ENCODE results near the gene CYP11A1.

Gene CYP11A1

GRCh38 chr15:74322558-74323180 lies 44.8 kb downstream of the CYP11A1 start:
- peak; percentile 72 for DNase-seq (ENCODE audit: low spot score)

GRCh38 chr15:74320352-74321247 lies 46.8 kb downstream of the CYP11A1 start:
- DNase-seq (ENCODE audit: low spot score): peak; percentile 60

- no peak for DNase-seq (ENCODE audit: low spot score)
Observed at GRCh38 chr15:74319596-74320351, 47.7 kb downstream of the CYP11A1 start.

GRCh38 chr15:74319138-74319460 lies 48.3 kb downstream of the CYP11A1 start:
- DNase-seq (ENCODE audit: low spot score): no peak

DNA sequence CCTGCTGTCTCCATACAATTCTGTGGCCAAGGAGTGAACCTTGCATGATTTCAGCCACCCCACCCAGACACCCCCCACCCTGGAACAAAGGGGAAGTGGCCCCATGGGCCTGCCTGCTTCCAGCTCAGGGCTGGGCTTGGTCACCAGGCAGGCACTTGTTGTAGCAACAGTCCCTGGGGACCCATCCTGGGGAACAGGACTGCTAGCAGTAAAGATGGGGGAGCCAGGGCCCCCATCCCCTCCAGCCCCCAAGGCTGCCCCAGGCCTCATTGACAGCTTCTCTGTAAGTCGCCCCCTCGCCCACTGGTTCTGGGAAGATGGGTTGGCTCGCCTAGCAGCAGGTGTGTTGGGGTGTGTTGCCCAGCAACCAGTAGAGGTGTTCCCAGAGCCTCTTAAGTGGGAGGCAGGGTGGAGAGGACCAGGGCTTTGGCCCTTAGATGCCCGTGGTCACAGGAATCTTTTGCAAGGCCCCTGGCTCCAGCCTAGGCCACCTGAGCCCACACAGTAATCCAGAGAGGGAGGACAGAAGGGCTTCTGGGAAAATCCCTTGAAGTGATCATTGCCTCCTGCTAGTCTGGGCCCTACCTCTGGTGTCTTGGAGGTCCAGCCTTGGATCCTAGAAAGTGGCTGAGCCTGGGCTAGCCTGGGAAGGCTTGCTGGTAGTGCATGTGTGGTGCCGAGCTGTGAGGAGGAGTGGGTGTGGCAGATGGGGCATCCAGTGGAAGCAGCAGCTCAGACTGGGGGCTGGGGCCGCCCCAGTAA lies 48.9 kb downstream of the CYP11A1 start:
- DNase-seq (ENCODE audit: low spot score): peak; percentile 34

- no peak for DNase-seq (ENCODE audit: low spot score)
Observed at GRCh38 chr15:74317820-74318375, 49.5 kb downstream of the CYP11A1 start.

- DNase-seq (ENCODE audit: low spot score): no peak
Observed at GRCh38 chr15:74316141-74316540, 51.3 kb downstream of the CYP11A1 start.

- no peak for DNase-seq (ENCODE audit: low spot score)
Observed at GRCh38 chr15:74315626-74316025, 51.8 kb downstream of the CYP11A1 start.

DNA sequence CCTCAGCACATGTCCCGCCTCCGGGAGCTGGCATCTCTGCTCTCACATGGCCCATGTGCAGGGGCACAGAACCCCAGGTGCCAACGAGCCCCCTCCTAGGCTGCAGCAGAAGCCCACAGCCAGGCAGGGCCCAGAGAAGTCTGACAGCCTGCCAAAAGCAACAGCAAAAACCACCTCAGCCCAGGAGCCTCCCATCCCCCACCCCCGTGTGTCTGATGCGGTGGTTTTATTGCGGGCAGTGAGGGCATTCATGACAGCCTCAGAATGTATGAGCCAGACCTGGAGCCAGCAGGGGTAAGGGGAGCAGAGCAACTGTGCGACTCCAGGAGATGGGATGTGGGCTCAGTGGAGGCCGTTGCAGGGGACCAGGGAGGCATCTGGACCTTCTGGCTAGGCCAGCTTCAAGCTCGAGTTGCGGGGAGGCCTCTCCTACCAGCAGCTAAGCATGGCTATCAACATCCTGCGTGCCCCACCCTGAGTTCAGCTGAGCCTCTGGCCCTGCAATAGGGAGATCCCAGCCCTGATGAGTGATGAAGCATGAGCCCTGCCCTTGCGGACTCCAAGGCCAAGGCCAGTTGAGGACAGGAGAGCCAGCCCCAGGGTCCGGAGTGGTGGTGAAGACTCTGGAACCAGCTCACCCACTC lies 52.5 kb downstream of the CYP11A1 start:
- no peak for DNase-seq (ENCODE audit: low spot score)

- no peak for DNase-seq (ENCODE audit: low spot score)
Observed at GRCh38 chr15:74313889-74314288, 53.6 kb downstream of the CYP11A1 start.

- no peak for DNase-seq (ENCODE audit: low spot score)
Observed at GRCh38 chr15:74312445-74313007, 54.9 kb downstream of the CYP11A1 start.

GRCh38 chr15:74311734-74312444 lies 55.6 kb downstream of the CYP11A1 start:
- no peak for DNase-seq (ENCODE audit: low spot score)

DNA sequence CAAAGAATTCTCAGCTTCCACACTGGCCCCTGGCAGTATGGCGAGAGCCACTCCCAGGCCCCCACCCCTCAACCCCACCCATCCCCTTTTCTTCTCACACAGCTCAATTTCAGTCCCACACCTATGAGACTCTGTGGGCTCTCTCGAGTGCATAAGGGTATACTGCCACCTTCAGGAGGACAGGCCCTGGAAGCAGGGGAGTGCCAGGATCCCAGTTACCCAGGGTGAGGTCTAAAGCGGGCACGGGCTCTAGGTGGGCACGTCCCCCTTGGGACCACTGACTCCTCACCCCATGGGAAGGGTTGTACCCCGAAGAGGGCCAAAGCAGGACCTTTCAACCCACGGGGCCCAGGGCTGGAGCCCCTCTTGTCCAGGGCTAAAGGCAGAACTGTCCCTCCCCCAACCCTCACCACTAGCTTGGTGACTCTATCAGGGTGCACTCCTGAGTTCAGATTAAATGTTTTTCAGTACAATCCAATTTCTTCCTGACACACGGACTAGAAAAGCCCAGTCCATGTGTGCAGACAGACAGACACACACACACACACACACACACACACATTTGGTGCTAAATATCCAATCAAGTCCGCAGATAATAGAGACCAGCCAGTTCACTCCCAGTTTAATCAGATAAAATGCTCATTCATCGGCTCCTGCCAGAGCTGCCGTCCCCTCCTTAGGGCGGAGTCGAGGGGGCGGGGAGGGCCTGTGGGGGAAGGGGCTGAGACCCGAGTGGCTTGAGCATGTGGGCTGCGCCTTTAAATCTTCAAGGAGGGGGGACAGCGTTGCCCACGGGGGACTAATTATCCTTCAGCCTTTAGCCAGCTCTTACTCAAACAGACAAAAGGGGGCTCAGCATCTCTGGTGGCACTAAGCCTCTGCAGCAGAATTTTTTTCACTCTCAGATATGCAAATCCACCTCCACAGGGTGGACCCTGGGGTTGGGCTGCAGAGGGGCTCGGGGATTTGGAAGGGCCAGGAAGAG lies 59.3 kb downstream of the CYP11A1 start:
- DNase-seq (ENCODE audit: low spot score): peak; percentile 74

GRCh38 chr15:74306781-74307217 lies 60.6 kb downstream of the CYP11A1 start:
- no peak for DNase-seq (ENCODE audit: low spot score)

- DNase-seq (ENCODE audit: low spot score): no peak
Observed at GRCh38 chr15:74305687-74306086, 61.8 kb downstream of the CYP11A1 start.

DNA sequence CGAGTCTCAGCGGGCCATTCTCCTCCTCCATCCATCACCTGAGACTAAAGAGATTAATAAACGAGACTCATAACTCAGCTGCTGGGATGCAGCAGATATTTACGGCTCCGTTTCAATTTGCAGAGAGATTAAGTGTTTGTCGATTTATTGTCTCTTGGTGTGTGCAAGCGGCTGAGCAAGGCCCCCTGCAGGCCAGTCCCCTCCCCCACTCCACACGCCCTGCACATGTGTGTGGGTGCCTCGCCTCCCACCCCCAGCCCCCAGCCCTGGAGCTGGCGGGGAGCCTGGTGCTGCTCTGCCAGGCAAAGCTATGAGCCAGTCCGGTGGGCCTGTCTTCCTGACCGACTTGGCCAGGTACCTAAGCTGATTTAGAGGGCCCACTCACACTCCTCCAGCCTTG lies 63.0 kb downstream of the CYP11A1 start:
- DNase-seq (ENCODE audit: low spot score): no peak

DNA sequence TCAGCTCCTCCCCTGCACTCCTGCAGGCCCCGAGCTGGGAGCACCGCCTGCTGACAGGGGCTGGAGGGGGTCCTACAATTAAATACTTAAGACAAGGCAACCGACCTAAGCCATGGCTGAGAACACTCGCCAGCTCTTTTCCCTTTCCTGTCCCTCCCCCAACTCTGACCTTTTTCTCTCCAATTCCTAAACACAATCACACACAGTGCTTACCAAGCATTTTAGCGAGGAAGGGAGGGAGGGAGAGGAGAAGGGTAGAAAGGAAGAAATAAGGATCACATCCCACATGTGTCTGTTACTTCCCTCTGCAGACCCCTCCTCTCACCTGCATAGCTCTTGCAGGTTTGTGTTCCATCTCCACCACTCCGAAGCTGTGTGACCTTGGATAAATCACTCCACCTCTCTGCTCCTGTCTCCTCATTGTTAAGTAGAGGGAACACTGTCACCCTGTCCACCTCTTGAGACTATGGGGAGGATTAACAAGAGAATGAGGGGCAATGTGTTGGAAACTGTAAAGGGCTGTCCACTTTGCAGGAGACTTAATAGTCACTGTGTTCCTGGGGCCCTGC lies 63.6 kb downstream of the CYP11A1 start:
- no peak for DNase-seq (ENCODE audit: low spot score)

GRCh38 chr15:74302821-74303359 lies 64.6 kb downstream of the CYP11A1 start:
- DNase-seq (ENCODE audit: low spot score): peak; percentile 56

All from NAMALWA (cell line).